HG03520 (cell line): ENCODE data around the gene C14orf119.
"Not testable (repeated sequence)": the region's sequence is repeated elsewhere in the genome, so short reads cannot be mapped to it uniquely, and the experiment has no call there.

Source experiments
- ATAC-seq: cut with Tn5 transposase; IDR thresholded peaks from one replicate; pipeline ENCODE4 v1.9.1; 2021; ENCODE audit warnings: mild to moderate bottlenecking, moderate library complexity; ENCODE audit not compliant: unreplicated experiment

The C14orf119 gene

GRCh38 chr14:23107620-23108019 lies 12.3 kb downstream of the C14orf119 start:
- not testable (repeated sequence) for ATAC-seq

- not testable (repeated sequence) for ATAC-seq
Measured at GRCh38 chr14:23108169-23108568, 12.9 kb downstream of the C14orf119 start.

GRCh38 chr14:23109769-23110168 lies 14.5 kb downstream of the C14orf119 start:
- no peak for ATAC-seq

GRCh38 chr14:23110579-23111365 lies 15.5 kb downstream of the C14orf119 start:
- ATAC-seq, result no peak

GRCh38 chr14:23112359-23113178 lies 17.3 kb downstream of the C14orf119 start:
- no peak for ATAC-seq

- no peak for ATAC-seq
Measured at GRCh38 chr14:23113431-23114119, 18.3 kb downstream of the C14orf119 start.

- no peak for ATAC-seq
Measured at GRCh38 chr14:23114120-23114458, 18.8 kb downstream of the C14orf119 start.

GRCh38 chr14:23114669-23115038 lies 19.3 kb downstream of the C14orf119 start:
- ATAC-seq, result no peak

GRCh38 chr14:23115039-23115731 lies 19.9 kb downstream of the C14orf119 start:
- ATAC-seq, result no peak

GRCh38 chr14:23115918-23116317 lies 20.6 kb downstream of the C14orf119 start:
- ATAC-seq, result no peak

- no peak for ATAC-seq
Measured at GRCh38 chr14:23117371-23118020, 22.2 kb downstream of the C14orf119 start.

- no peak for ATAC-seq
Measured at GRCh38 chr14:23118506-23119362, 23.4 kb downstream of the C14orf119 start, which contains the start of gene CEBPE. TSS of gene CEBPE (minus strand) at chr14:23119255. CDS start at chr14:23119091, 164 bp downstream.

GRCh38 chr14:23119363-23120327 lies 24.3 kb downstream of the C14orf119 start:
- no peak for ATAC-seq

GRCh38 chr14:23120541-23121251 lies 25.4 kb downstream of the C14orf119 start:
- peak; percentile 62 for ATAC-seq

GRCh38 chr14:23121361-23121771 lies 26.1 kb downstream of the C14orf119 start:
- no peak for ATAC-seq

- ATAC-seq, result no peak
Measured at GRCh38 chr14:23122086-23122485, 26.8 kb downstream of the C14orf119 start.

GRCh38 chr14:23123419-23123818 lies 28.1 kb downstream of the C14orf119 start:
- ATAC-seq, result no peak
